Fibroblast of skin of left biceps (primary cell): ENCODE results near the gene ZNF785.
A peak's percentile ranks its signal among the peaks of the same experiment; 100 is the strongest.
"Not testable (repeated sequence)": the region's sequence is repeated elsewhere in the genome, so short reads cannot be mapped to it uniquely, and the experiment has no call there.

Experiments
- DNase-seq, 2 experiments: peaks; one replicate each; pipeline ENCODE4 v3.0.0-alpha.2; 2013; ENCODE audit warnings: low read depth in 2 of 2

ZNF785 gene

GRCh38 chr16:30585400-30586191 is at the start of gene ZNF785:
Gene ZNF785, minus strand, starts transcription at chr16:30585697. Its CDS starts 86 bp downstream, at chr16:30585611.
- DNase-seq, result peak; percentile 98

GRCh38 chr16:30633526-30633925 is 48.0 kb upstream of the ZNF785 start:
- no peak for DNase-seq

GRCh38 chr16:30632454-30632853 is 47.0 kb upstream of the ZNF785 start:
- not testable (repeated sequence) for DNase-seq

GRCh38 chr16:30628628-30629540 is 43.4 kb upstream of the ZNF785 start:
- no peak for DNase-seq

GRCh38 chr16:30626236-30626635 is 40.7 kb upstream of the ZNF785 start:
- no peak for DNase-seq

- no peak for DNase-seq
Measured at GRCh38 chr16:30623536-30624283, 38.2 kb upstream of the ZNF785 start.

- DNase-seq, result no peak
Measured at GRCh38 chr16:30622455-30623032, 37.0 kb upstream of the ZNF785 start.

- peak; percentile 47 to 50 for DNase-seq
Measured at GRCh38 chr16:30621765-30622164, 36.3 kb upstream of the ZNF785 start.

- no peak for DNase-seq
Measured at GRCh38 chr16:30620169-30620568, 34.7 kb upstream of the ZNF785 start.

GRCh38 chr16:30619638-30620037 is 34.1 kb upstream of the ZNF785 start:
- DNase-seq, result no peak

GRCh38 chr16:30619202-30619601 is 33.7 kb upstream of the ZNF785 start:
- DNase-seq, result no peak

GRCh38 chr16:30615358-30616091 is 30.0 kb upstream of the ZNF785 start:
- DNase-seq, result no peak

GRCh38 chr16:30609926-30610839 is 24.7 kb upstream of the ZNF785 start, which contains the start of gene ZNF689:
Gene ZNF689, minus strand, starts transcription at chr16:30610389. Its CDS starts 348 bp downstream, at chr16:30610041.
- peak; percentile 92 to 93 for DNase-seq

GRCh38 chr16:30609002-30609925 is 23.8 kb upstream of the ZNF785 start:
- no peak for DNase-seq

GRCh38 chr16:30606004-30606403 is 20.5 kb upstream of the ZNF785 start:
- DNase-seq, result no peak

- no peak for DNase-seq
Measured at GRCh38 chr16:30605158-30605557, 19.7 kb upstream of the ZNF785 start.

GRCh38 chr16:30604316-30604947 is 18.9 kb upstream of the ZNF785 start:
- no peak for DNase-seq

GRCh38 chr16:30603945-30604315 is 18.4 kb upstream of the ZNF785 start:
- no peak for DNase-seq
